H1 (cell line): ENCODE results near the gene NECAB3. TPM values are rescaled to one million over a fixed set of nuclear protein-coding genes. Genes with fewer than 3 reads are reported as not detected.

Source experiments
- CBX8 ChIP-seq: fragments of 300-800, 300-1000 bp; sonication (generic); IDR thresholded peaks from 2 replicates; pipeline ENCODE4 v1.7.1; 2016; ENCODE audit warnings: low read depth, low read length, borderline replicate concordance
- CHD7 ChIP-seq: fragments of 300-600 bp; sonication (generic); IDR thresholded peaks from 2 replicates; pipeline ENCODE4 v1.7.1; 2012; ENCODE audit warnings: low read length, moderate library complexity, mild to moderate bottlenecking, inconsistent platforms; ENCODE audit not compliant: insufficient replicate concordance
- EP300 ChIP-seq, 2 experiments: IDR thresholded peaks; 1 replicate in 1 of 2; 2 replicates in 1 of 2; pipeline ENCODE4 v1.6.1; 2011 to 2012; ENCODE audit warnings: low read depth in 2 of 2, low read length in 2 of 2, mild to moderate bottlenecking in 2 of 2, borderline replicate concordance in 1 of 2, inconsistent platforms in 1 of 2, moderate library complexity in 1 of 2
- EZH2 ChIP-seq: fragments of 200-600 bp; sonication (generic); IDR thresholded peaks from 2 replicates; pipeline ENCODE4 v1.7.1; 2012; ENCODE audit warnings: low read depth, mild to moderate bottlenecking, moderate library complexity, low read length, inconsistent platforms; ENCODE audit not compliant: severe bottlenecking
- GABPA ChIP-seq: IDR thresholded peaks from 2 replicates; pipeline ENCODE4 v1.6.1; 2011; ENCODE audit warnings: mild to moderate bottlenecking, low read length, moderate library complexity, borderline replicate concordance; ENCODE audit not compliant: insufficient read depth
- HDAC2 ChIP-seq, 2 experiments: fragments of 300-600 bp in 1 of 2; sonication (generic) in 1 of 2; IDR thresholded peaks; 2 replicates each; pipeline ENCODE4 v1.6.1; 2011 to 2012; ENCODE audit warnings: low read depth in 2 of 2, low read length in 2 of 2, mild to moderate bottlenecking in 2 of 2, moderate library complexity in 2 of 2, borderline replicate concordance in 1 of 2, inconsistent platforms in 1 of 2
- SIN3A ChIP-seq, 2 experiments: IDR thresholded peaks in 1 of 2; conservative IDR thresholded peaks in 1 of 2; 2 replicates each; pipeline ENCODE4 v1.6.1; 2011 to 2012; ENCODE audit warnings: low read length in 2 of 2, improper control_type of control experiment in 1 of 2, low read depth in 1 of 2, mild to moderate bottlenecking in 1 of 2
- TEAD4 ChIP-seq: IDR thresholded peaks from 2 replicates; pipeline ENCODE4 v1.6.1; 2012; ENCODE audit warnings: low read depth, low read length, inconsistent platforms, mixed read lengths
- ZNF274 ChIP-seq: IDR thresholded peaks from 2 replicates; pipeline ENCODE4 v1.7.0; 2012; ENCODE audit warnings: low read length, borderline replicate concordance; ENCODE audit errors: extremely low read depth
- polyA plus RNA-seq, 7 experiments: library from polyadenylated mRNA; depleted of rRNA in 3 of 7; stranded (reverse) in 5 of 7; unstranded in 2 of 7; fragments of >200 nt in 5 of 7; fragments of 200-250 nt in 2 of 7; gene quantifications; 1 replicate in 5 of 7; 2 replicates in 1 of 7; 4 replicates in 1 of 7; pipeline versions ENCODE4 v1.2.1 to v1.2.3, GENCODE V29; 2011 to 2013; ENCODE audit warnings: missing spikeins in 2 of 7, mixed read lengths in 2 of 7
- total RNA-seq: library from RNA; stranded (reverse); fragmentation: NEBNext Ultra II Directional; extraction: Animal tissue kit (Norgen Biotek cat#: 25700); gene quantifications from 2 replicates; pipeline ENCODE4 v1.2.1, GENCODE V29; 2021

The NECAB3 gene
- total and polyA plus RNA-seq, 2 of the 8 experiments (the other 6 are each of a cell fraction or from before 2014, with no cell fraction given): 20.5 to 46.2 TPM

- TF ChIP-seq CHD7: no peak
- no peak for TF ChIP-seq HDAC2 (IDR thresholded peaks at IDR 0.05; ENCODE audit: borderline replicate concordance in 1 of 2, low read depth in 2 of 2, low read length in 2 of 2)
- TF ChIP-seq CBX8: no peak
- TF ChIP-seq TEAD4: no peak
- no peak for TF ChIP-seq EZH2
- TF ChIP-seq ZNF274: no peak
- TF ChIP-seq EP300 (IDR thresholded peaks at IDR 0.05; ENCODE audit: borderline replicate concordance in 1 of 2, low read depth in 2 of 2, low read length in 2 of 2): no peak
- no peak for TF ChIP-seq SIN3A (conservative IDR thresholded peaks at IDR 0.05 in 1 of 2, IDR thresholded peaks at IDR 0.05 in 1 of 2; ENCODE audit: low read depth in 1 of 2, low read length in 2 of 2)
- no peak for TF ChIP-seq GABPA
Measured at GRCh38 chr20:33709398-33709797, 35.2 kb upstream of the NECAB3 start (continued).
